ENCODE data around the gene TSEN54. TPM values are rescaled to one million over a fixed set of nuclear protein-coding genes. Genes with fewer than 3 reads are reported as not detected.

TSEN54 gene
- total RNA-seq, 1 experiment from 2014 or later, result 42.6 TPM

DNA sequence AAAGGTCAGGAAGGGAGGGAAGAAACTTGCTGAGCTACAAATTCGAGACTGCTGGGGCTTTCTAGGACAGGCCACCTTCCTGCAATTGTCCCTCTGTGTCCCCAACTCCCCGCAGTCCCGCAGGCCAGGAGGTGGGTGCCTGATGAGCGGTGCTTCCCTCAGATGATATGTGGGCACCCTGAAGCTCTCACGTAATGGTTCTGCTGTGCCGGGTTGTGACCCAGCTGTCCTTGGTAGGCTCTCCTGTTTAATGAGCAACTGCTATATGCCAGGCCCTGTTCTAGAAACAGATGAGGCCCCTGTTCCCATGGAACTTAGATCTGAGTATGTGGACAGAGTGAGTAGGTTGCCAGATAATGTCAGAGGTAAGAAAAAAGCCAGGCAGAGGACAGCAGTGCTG, 49.3 kb downstream of the TSEN54 start:
- H3K4me1 ChIP-seq (replicated peaks; ENCODE audit: insufficient read depth), result peaks cover 17% of the 10 kb centered on the region
- no peaks in the 10 kb centered on the region for H3K9me3 ChIP-seq (ENCODE audit: insufficient read depth, low read depth)
- H3K27me3 ChIP-seq (ENCODE audit: insufficient read depth, low read depth), result no peaks in the 10 kb centered on the region
- H3K27ac ChIP-seq, result no peak overlapping the region
- BruUV-seq (replicated peaks), result no TSS peak
- CTCF ChIA-PET, result no interaction called here
- intact Hi-C loops (cut with micrococcal nuclease; ENCODE audit: unreplicated experiment), result no loop called here
- POLR2A ChIA-PET (ENCODE audit: unreplicated experiment), result interaction anchor here (0.6 kb wide), 1 partner anchor 35 kb away, joined by 6 read pairs; no protein-coding TSS in a partner anchor
- no peak overlapping the region for H3K4me3 ChIP-seq
- no peak for DNase-seq
- H3K9me2 ChIP-seq (ENCODE audit: insufficient read depth), result no peaks in the 10 kb centered on the region
- no peaks in the 10 kb centered on the region for H3K36me3 ChIP-seq (ENCODE audit: low read depth)
- no peaks in the 10 kb centered on the region for H3K79me2 ChIP-seq (ENCODE audit: low read depth)
- no peaks in the 10 kb centered on the region; the same call in 1 of the 2 replicates for H4K20me1 ChIP-seq (ENCODE audit: insufficient read depth)
- H3K4me2 ChIP-seq, result peak overlapping the region; percentile 55
- H3F3A ChIP-seq (ENCODE audit: insufficient read depth, low read depth), result peaks cover 11% of the 10 kb centered on the region
- no peak overlapping the region for H2AFZ ChIP-seq
- TF ChIP-seq, protein P1, sequence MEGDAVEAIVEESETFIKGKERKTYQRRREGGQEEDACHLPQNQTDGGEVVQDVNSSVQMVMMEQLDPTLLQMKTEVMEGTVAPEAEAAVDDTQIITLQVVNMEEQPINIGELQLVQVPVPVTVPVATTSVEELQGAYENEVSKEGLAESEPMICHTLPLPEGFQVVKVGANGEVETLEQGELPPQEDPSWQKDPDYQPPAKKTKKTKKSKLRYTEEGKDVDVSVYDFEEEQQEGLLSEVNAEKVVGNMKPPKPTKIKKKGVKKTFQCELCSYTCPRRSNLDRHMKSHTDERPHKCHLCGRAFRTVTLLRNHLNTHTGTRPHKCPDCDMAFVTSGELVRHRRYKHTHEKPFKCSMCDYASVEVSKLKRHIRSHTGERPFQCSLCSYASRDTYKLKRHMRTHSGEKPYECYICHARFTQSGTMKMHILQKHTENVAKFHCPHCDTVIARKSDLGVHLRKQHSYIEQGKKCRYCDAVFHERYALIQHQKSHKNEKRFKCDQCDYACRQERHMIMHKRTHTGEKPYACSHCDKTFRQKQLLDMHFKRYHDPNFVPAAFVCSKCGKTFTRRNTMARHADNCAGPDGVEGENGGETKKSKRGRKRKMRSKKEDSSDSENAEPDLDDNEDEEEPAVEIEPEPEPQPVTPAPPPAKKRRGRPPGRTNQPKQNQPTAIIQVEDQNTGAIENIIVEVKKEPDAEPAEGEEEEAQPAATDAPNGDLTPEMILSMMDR (conservative IDR thresholded peaks at IDR 0.05), result no peak
- TF ChIP-seq EZH2 (IDR thresholded peaks at IDR 0.05; ENCODE audit: low read depth), result no peak

GRCh38 chr17:75566416-75566815, 50.1 kb downstream of the TSEN54 start:
- POLR2A ChIA-PET (ENCODE audit: unreplicated experiment), result no interaction called here

DNA sequence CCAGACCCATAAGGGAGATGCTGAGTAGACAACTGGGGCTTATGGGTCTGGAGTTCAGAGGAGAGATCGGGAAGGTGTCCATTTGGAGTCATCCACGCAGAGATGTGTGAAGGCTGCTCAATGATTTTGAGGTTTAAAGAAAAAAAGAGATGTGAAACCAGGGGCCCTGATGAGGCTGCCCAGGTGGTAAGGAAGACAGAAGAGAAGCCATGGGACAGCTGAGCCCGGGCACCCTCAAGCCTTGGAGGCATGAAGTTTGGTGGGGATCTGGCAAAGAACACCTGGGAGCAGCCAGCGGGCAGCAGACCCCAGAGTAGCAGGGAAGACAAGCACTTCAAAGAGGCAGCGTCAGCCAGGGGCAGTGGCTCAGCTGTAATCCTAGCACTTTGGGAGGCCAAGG, 50.5 kb downstream of the TSEN54 start:
- TF ChIP-seq, protein P1 (conservative IDR thresholded peaks at IDR 0.05), result no peak
- no peak for TF ChIP-seq EZH2 (IDR thresholded peaks at IDR 0.05; ENCODE audit: low read depth)
- Histone ChIP-seq H3K36me3 (ENCODE audit: low read depth) (no peaks in the 10 kb centered on the region), H3K79me2 (ENCODE audit: low read depth) (no peaks in the 10 kb centered on the region), H3K4me1 (replicated peaks; ENCODE audit: insufficient read depth) (peaks cover 17% of the 10 kb centered on the region), H3K4me2 (no peak overlapping the region), H3K9me3 (ENCODE audit: insufficient read depth, low read depth) (no peaks in the 10 kb centered on the region), H2AFZ (no peak overlapping the region), H3K27ac (no peak overlapping the region), H3K4me3 (no peak overlapping the region), H3F3A (ENCODE audit: insufficient read depth, low read depth) (peaks cover 11% of the 10 kb centered on the region), H4K20me1 (ENCODE audit: insufficient read depth) (no peaks in the 10 kb centered on the region; the same call in 1 of the 2 replicates), H3K9me2 (ENCODE audit: insufficient read depth) (no peaks in the 10 kb centered on the region), H3K27me3 (ENCODE audit: insufficient read depth, low read depth) (no peaks in the 10 kb centered on the region)
- BruUV-seq (replicated peaks), result no TSS peak
- ChIA-PET CTCF (no interaction called here), POLR2A (ENCODE audit: unreplicated experiment) (no interaction called here)
- intact Hi-C loops (cut with micrococcal nuclease; ENCODE audit: unreplicated experiment), result no loop called here
- no peak for DNase-seq

More at GRCh38 chr17:75566416-75566815, 50.1 kb downstream of the TSEN54 start:
- H2AFZ ChIP-seq, result no peak overlapping the region
- H3K79me2 ChIP-seq (ENCODE audit: low read depth), result no peaks in the 10 kb centered on the region
- no TSS peak for BruUV-seq (replicated peaks)
- no peaks in the 10 kb centered on the region for H3K9me2 ChIP-seq (ENCODE audit: insufficient read depth)
- H3K27ac ChIP-seq, result no peak overlapping the region
- H3F3A ChIP-seq (ENCODE audit: insufficient read depth, low read depth), result peaks cover 11% of the 10 kb centered on the region
- H3K36me3 ChIP-seq (ENCODE audit: low read depth), result no peaks in the 10 kb centered on the region
- H4K20me1 ChIP-seq (ENCODE audit: insufficient read depth), result no peaks in the 10 kb centered on the region; the same call in 1 of the 2 replicates
- CTCF ChIA-PET, result no interaction called here
- no peak overlapping the region for H3K4me3 ChIP-seq
- TF ChIP-seq, protein P1 (conservative IDR thresholded peaks at IDR 0.05), result no peak
- no peak for TF ChIP-seq EZH2 (IDR thresholded peaks at IDR 0.05; ENCODE audit: low read depth)
- H3K4me1 ChIP-seq (replicated peaks; ENCODE audit: insufficient read depth), result peaks cover 17% of the 10 kb centered on the region
- H3K27me3 ChIP-seq (ENCODE audit: insufficient read depth, low read depth), result no peaks in the 10 kb centered on the region
- DNase-seq, result no peak
- H3K9me3 ChIP-seq (ENCODE audit: insufficient read depth, low read depth), result no peaks in the 10 kb centered on the region
- intact Hi-C loops (cut with micrococcal nuclease; ENCODE audit: unreplicated experiment), result no loop called here
- H3K4me2 ChIP-seq, result no peak overlapping the region

All from PC-9 (cell line).